ENCODE measurements around the gene CNDP1.

GRCh38 chr18:74577019-74577418 lies 42.7 kb downstream of the CNDP1 start:
- no peak for TF ChIP-seq TAF1 (IDR thresholded peaks at IDR 0.05; ENCODE audit: low read depth, low read length)
- TF ChIP-seq POU2F2 (IDR thresholded peaks at IDR 0.05; ENCODE audit: low read depth, low read length) = no peak
